Sigmoid colon (tissue), 4 donors: Measurements from ENCODE around the gene CYGB.
A peak's percentile ranks its signal among the peaks of the same experiment; 100 is the strongest.

Source experiments
- CTCF ChIP-seq, 4 experiments: fragments of 450-650 bp in 3 of 4; fragments of 200-600 bp in 1 of 4; IDR thresholded peaks; one replicate each; pipeline ENCODE4 v1.5.1; 2016 to 2019; ENCODE audit warnings: antibody characterized with exemption in 4 of 4, mild to moderate bottlenecking in 3 of 4, moderate library complexity in 2 of 4
- EP300 ChIP-seq, 4 donors: sonication (generic); formaldehyde crosslinking; IDR thresholded peaks; one replicate each; pipeline ENCODE4 v1.6.1; 2017; ENCODE audit warnings: antibody characterized with exemption in 4 of 4
- POLR2A ChIP-seq, 2 donors: fragments of 450-650 bp; IDR thresholded peaks; one replicate each; pipeline ENCODE4 v1.6.1; 2016; ENCODE audit warnings: antibody characterized with exemption in 2 of 2, mild to moderate bottlenecking in 2 of 2, moderate library complexity in 2 of 2
- POLR2AphosphoS5 ChIP-seq, 4 donors: sonication (generic); formaldehyde crosslinking; IDR thresholded peaks; one replicate each; pipeline ENCODE4 v1.6.1; 2017; ENCODE audit warnings: antibody characterized with exemption in 4 of 4

- TF ChIP-seq POLR2AphosphoS5 (IDR thresholded peaks at IDR 0.05): peak in 1 of 4 donors; percentile 19
- TF ChIP-seq CTCF (IDR thresholded peaks at IDR 0.05): no peak
- TF ChIP-seq POLR2A (IDR thresholded peaks at IDR 0.05): no peak
- no peak for TF ChIP-seq EP300 (IDR thresholded peaks at IDR 0.05)
Observed at GRCh38 chr17:76544546-76545365, 7.2 kb upstream of the CYGB start.
